GF-D8 (cell line): Measurements from ENCODE around the gene KATNIP.
"Not testable (repeated sequence)": the region's sequence is repeated elsewhere in the genome, so short reads cannot be mapped to it uniquely, and the experiment has no call there.

ENCODE experiments used
- DNase-seq: peaks from one replicate; lab custom pipeline; 2025; lab: John Stamatoyannopoulos, UW

Gene KATNIP

GRCh38 chr16:27538528-27538927 lies 11.4 kb upstream of the KATNIP start:
- DNase-seq, result no peak

- no peak for DNase-seq
Observed at GRCh38 chr16:27539120-27539519, 10.8 kb upstream of the KATNIP start.

- DNase-seq, result no peak
Observed at GRCh38 chr16:27539636-27540035, 10.3 kb upstream of the KATNIP start.

- no peak for DNase-seq
Observed at GRCh38 chr16:27543801-27544200, 6.1 kb upstream of the KATNIP start.

- no peak for DNase-seq
Observed at GRCh38 chr16:27544671-27545070, 5.3 kb upstream of the KATNIP start.

- DNase-seq, result no peak
Observed at GRCh38 chr16:27547134-27547533, 2.8 kb upstream of the KATNIP start.

GRCh38 chr16:27547851-27548250 lies 2.1 kb upstream of the KATNIP start:
- no peak for DNase-seq

- no peak for DNase-seq
Observed at GRCh38 chr16:27549464-27549745, 539 bp upstream of the KATNIP start.

GRCh38 chr16:27550582-27550920 lies 607 bp downstream of the KATNIP start:
- no peak for DNase-seq

- no peak for DNase-seq
Observed at GRCh38 chr16:27551036-27551435, 1.1 kb downstream of the KATNIP start.

- DNase-seq, result no peak
Observed at GRCh38 chr16:27556471-27556870, 6.5 kb downstream of the KATNIP start.

GRCh38 chr16:27558434-27558833 lies 8.5 kb downstream of the KATNIP start:
- DNase-seq, result no peak

- no peak for DNase-seq
Observed at GRCh38 chr16:27558932-27559331, 9.0 kb downstream of the KATNIP start.

- no peak for DNase-seq
Observed at GRCh38 chr16:27561216-27561615, 11.3 kb downstream of the KATNIP start.

GRCh38 chr16:27564224-27564623 lies 14.3 kb downstream of the KATNIP start:
- no peak for DNase-seq

- no peak for DNase-seq
Observed at GRCh38 chr16:27566417-27566816, 16.5 kb downstream of the KATNIP start.

GRCh38 chr16:27568077-27568476 lies 18.1 kb downstream of the KATNIP start:
- DNase-seq, result no peak

- not testable (repeated sequence) for DNase-seq
Observed at GRCh38 chr16:27570986-27571385, 21.0 kb downstream of the KATNIP start.

GRCh38 chr16:27571433-27572326 lies 21.7 kb downstream of the KATNIP start:
- DNase-seq, result no peak

GRCh38 chr16:27572711-27573110 lies 22.8 kb downstream of the KATNIP start:
- no peak for DNase-seq

- DNase-seq, result no peak
Observed at GRCh38 chr16:27576729-27577128, 26.8 kb downstream of the KATNIP start.

GRCh38 chr16:27579087-27579980 lies 29.4 kb downstream of the KATNIP start:
- no peak for DNase-seq

GRCh38 chr16:27582883-27583282 lies 32.9 kb downstream of the KATNIP start:
- no peak for DNase-seq
